ENCODE measurements around the gene DTYMK.

Gene DTYMK, protein sequence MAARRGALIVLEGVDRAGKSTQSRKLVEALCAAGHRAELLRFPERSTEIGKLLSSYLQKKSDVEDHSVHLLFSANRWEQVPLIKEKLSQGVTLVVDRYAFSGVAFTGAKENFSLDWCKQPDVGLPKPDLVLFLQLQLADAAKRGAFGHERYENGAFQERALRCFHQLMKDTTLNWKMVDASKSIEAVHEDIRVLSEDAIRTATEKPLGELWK

DNA sequence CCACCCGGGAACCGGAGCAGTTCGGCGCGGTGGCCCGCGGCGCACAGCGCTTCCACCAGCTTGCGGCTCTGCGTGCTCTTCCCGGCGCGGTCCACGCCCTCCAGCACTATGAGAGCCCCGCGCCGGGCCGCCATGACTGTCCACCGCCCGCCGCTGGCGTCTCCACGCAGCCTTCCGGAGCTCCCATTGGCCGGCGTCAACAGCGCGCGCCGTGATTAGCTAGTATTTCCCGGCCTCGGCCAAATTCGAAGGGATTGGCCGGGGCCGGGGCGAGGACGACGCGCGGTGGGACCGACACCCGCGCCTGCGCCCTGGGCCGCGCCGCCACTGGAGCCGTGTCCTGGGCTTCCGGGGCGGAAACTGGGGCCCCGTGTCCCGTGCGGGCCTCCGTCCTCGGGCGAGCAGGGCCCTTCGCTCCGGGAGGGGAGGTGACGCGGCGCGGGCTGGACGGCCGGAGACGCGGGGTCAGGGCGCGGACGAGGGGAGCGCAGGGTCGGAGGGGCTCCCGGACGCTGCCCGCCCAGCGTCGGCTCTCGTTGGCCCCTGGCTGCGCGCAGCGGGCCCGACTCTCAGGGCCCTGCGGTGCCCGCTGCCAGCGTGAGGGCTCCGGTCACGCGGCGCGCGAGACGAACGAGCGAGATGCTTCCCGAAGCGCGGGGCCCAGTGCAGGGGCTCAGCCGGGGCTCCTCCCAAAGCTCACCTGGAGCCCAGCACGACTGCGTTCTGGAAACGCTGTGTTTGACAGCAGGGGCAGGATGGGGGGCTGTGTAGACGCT, at the start of gene DTYMK:
Gene DTYMK, minus strand, starts transcription at position 166 of the 776 bp plus-strand sequence. Its CDS starts 32 bp downstream, at position 134.
- peak; percentile 96 for DNase-seq (ENCODE audit: low spot score)

DNA sequence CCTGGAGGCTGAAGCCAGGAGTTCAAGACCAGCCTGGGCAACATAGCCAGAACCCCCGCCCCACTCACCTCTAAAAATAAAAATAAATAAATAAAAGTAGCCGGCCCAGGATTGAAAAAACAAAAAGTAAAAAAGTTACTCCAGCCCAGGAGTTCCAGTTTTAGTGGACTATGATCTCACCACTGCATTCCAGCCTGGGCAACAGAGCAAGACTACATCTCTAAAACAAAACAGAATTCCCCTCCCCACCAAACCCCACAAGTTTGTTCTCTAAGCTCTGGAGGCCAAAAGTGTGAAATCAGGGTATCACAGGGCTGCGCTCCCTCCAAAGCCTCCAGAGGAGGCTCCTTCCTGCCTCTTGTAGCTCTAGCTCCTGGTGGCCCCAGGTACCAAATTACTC, 49.5 kb upstream of the DTYMK start:
- DNase-seq (ENCODE audit: low spot score) = no peak

DNA sequence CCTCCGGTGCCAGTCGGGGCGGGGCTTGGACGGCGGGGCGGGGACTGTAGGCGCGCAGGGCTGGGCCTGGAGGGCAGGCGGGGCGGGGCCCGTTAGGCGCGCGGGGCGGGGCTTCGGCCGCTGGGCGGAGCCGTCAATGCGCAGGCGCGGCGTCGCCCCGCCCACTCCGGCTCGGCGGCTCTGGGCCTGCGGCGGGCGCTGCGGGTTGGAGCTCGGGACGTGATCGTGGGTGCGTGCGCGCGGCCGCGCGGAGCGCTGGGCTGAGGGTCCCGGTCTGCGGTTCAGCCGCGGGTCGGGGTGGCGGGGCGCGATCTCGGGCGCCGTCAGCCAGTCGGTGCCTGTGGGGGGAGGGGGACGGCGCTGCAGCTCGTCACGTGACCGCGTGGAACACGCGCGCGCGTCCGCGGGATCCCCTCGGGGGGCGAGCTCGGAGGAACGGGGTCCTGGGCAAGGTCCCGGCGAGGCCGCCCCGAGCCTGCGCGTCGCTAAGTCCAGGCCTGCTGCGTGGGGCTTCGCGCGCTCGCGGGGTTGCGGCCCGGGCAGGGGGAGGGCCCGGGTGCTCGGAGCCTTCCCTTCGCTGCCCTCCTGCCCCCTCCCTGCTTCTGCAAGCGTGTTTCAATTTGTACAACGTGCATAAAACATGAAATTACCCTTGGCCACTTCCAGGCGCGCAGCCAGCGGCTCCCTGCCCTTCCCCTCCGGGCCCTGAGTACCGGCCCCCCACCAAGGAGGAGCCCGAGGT, 48.0 kb upstream of the DTYMK start, which contains the start of gene D2HGDH:
Gene D2HGDH, plus strand, starts transcription at position 164 of the 742 bp plus-strand sequence. CDS start 595 bp downstream, outside the sequence.
- peak; percentile 90 for DNase-seq (ENCODE audit: low spot score)

DNA sequence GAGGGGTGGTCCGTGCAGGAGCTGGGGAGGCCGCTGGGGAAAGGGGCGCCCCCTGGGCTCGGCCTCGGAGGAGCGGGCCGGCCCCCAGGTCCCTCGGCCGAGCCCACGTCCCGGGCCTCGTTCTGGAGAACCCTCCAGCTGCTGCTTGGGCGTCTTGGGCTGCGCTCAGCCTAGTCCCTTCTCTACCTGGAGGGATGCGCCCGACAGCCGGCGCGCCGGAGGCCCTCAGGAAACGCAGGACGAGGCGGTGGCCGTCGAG, 47.5 kb upstream of the DTYMK start:
- no peak for DNase-seq (ENCODE audit: low spot score)

DNA sequence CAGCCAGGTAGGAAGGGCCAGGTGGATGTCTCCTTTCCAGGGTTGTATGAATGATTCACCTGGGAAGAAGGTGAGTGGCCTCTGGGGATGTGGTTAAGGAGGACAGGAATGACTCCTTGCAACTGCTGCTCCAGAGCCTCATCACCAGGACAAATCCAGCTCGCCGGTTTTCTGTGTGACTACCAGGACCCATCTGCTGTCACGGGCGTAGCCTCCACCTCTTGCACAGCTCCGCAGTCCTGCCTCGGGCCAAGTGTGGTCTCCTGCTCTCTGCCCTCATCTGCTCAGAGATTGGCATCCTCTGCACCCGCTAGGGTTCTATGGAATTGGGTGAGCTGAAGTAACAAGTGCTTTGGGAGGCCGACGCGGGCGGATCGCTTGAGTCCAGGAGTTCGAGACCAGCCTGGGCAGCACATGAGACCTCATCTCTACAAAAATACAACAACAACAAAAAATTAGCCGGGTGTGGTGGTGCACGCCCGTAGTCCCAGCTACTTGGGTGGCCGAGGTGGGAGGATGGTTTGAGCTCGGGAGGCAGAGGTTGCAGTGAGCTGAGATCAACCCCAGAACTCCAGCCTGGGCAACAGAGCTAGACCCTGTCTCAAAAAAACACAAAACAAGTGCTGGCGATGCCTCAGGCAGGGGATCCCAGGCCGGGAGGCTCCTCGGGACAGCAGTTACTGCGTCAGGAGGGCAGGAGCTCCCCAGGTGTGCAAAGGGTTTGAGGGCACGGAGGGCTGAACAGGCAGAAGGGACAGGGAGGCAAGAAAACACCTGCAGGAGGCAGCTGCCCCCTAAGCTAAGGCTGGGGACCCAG, 47.0 kb upstream of the DTYMK start:
- no peak for DNase-seq (ENCODE audit: low spot score)

DNA sequence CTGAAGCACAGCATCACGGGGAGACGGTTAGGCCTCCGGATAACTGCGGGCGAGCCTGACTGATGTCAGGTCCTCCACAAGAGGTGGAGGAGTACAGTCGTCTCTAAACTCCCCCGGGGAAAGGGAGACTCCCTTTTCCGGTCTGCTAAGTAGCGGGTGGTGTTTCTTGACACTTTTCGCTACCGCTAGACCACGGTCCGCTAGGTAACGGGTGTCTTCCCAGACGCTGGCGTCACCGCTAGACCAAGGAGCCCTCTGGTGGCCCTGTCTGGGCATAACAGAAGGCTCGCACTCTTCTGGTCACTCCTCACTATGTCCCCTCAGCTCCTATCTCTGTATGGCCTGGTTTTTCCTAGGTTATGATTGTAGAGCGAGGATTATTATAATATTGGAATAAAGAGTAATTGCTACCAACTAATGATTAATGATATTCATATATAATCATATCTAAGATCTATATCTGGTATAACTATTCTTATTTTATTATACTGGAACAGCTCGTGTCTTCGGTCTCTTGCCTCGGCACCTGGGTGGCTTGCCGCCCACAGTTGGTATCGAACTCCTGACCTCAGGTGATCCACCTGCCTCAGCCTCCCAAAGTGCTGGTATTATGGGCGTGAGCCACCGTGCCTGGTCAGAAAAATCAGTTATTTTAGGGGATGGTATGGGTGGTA, 46.0 kb upstream of the DTYMK start:
- peak; percentile 56 for DNase-seq (ENCODE audit: low spot score)

DNA sequence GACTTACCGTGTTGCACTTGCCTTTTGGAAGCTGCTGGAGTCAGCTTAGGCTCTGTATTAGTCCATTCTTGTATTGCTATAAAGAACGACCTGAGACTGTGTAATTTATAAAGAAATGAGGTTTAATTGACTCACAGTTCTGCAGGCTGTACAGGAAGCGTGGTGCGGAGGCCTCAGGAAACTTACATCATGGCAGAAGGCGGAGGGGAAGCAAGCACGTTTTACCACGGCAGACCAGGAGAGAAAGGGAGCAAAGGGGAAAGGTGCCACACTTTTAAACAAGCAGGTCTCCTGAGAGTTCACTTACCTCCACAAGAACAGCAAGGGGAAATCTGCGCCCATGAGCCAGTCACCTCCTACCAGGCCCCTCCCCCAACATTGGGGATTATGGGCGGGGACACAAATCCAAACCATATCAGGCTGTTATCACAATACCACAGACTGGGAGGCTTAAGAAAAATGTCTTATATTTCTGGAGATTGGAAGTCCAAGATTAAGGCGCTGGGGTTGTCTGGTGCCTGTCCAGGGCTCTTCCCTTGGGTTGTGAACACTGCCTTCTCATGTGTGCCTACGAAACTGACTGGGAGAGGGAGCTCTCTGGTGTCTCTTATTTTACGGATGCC, 44.2 kb upstream of the DTYMK start:
- no peak for DNase-seq (ENCODE audit: low spot score)

DNA sequence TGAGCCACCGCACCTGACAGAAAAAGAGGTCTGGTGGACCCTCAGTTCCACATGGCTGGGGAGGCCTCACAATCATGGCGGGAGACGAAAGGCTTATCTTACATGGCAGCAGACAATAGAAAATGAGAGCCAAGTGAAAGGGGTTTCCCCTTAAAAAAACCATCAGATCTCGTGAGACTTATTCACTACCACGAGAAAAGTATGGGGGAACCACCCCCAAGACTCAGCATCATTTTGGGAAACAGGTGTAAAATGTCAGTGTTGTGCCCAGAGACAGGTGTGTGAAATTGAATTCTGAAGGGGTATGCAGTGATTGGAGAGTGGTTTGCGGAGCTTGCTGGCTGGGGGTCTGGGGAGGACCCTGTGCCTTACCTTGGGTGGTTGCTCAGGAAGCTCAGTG, 43.3 kb upstream of the DTYMK start:
- DNase-seq (ENCODE audit: low spot score) = no peak

DNA sequence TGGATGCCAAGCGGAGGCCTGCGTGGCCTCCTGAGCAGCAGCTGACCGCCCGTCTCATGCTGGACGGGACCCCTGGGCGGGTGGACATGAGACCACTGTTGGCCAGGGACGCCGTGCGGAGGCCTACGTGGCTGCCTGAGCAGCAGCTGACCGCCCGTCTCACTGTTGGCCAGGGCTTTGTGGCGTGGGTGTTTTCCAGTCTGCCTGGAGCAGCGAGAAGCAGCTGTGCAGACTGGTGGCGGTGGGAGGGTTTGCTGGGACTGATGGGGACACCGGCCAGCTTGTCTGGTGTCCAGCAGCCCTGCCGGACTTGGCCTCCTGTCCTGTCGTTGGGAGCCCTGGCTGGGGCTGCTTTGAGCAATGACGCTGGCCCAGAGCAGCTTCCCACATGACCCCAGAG, 42.0 kb upstream of the DTYMK start:
- DNase-seq (ENCODE audit: low spot score) = no peak

DNA sequence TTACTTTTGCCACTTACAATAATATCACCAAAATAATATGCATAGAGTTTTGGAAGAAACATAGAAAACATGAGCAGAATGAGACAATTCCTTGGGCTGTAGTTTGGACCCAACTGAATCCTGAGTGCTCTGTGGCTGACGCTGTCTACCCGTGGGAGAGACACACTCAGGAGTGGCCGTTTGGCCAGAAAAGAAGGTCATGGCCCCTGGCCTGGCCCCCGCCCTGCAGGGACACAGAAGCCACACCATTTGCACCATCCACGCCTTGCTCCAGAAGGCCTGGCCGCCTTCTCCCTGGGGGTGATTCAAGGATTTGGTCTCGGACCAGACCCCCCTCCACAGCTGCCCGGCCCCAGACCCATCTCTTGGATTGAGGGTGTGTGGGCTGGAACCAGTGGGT, 41.4 kb upstream of the DTYMK start:
- no peak for DNase-seq (ENCODE audit: low spot score)

DNA sequence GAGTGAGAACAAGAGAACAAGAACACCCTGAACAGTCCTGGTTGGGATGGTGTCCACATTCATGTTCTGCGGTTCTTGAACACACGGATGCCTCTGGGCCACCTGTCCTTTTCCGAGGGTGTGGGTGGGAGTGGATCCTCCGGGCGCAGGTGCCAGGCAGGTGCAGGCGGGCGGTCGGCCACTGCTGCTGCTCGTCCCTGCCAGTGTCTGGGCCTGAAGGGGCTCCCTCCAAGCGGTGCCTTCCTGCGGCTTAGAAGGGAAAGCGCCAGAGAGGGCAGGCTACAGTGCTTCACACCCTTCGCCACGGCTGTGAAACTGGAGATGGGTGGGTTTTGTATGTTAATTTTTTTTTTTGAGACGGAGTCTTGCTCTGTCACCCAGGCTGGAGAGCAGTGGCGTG, 39.8 kb upstream of the DTYMK start:
- no peak for DNase-seq (ENCODE audit: low spot score)

DNA sequence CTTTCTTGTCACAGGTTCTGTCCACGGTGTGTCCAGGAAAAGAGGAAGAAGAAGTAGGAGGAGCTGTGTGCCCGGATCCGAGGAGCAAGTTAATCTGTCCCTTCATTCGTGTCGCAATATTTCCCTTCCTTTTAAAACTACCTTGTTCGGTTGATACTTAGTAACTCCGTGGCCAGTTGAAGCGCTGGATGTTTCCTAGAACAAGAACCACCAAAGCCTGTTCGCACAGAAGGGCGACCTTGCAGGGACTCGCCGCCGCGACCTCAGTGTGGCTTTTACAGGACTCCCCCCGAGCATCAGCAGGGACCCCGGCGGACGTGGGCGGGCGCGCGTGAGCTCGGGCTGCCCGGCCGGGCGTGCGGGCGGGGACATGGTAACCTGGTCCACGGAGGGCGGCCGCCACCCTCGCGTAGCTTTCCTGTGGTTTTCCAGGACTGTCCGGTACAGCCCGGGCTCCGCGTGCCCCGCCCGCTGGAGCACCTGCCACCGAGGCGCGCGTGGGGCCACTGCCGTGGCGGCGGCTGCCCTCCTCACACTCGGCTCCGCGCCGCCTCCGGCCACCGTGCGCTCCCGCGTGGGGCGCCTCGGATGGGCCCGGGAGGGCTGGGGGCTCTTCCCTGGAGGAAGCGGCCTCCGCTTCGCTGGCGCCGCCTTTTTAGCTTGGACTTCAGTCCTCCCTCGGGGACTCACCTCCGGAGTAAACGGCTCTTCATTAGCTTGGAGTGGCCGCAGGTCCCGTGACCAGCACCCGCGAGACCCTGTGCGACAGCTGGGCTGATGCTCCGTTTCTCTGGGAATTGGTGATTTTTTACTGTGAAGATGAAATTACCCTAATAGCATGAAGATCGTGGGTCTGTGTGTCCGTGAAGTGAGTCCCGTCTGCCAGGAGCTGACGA, 38.6 kb upstream of the DTYMK start:
- DNase-seq (ENCODE audit: low spot score) = no peak

DNA sequence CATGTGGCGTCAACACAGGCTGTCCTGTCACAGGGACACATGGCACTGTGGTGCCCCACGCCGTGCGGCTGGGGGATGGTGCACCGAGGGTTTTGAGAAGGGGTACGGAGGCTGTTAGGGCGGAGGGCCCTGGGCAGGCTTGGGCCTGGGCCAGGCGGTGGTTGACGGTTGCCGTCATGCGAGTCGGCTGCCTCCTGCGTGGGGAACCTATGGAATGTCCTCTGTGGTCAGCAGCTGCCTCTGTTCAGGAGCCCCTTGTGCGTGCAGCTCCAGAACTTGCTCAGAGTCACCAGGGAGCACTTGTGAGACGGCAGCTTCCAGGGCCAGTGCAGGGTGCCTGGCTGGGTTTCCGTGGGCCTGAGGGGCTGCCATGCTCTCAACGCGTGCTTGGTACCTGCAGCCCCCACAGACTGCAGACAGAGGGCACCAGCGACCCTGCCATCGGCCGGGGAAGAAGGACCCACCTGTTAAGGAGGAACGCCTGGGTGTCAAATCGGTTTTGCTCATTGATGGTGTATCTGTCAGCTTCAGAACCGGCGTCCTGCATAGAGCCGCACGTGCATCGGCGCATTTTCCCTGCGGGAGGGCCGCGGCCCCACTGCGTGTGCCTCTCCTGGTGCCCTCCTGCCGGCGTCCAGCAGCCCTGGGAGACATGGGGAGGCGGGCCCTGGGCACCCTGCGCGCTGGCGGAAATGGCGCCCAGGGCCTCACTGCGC, 37.8 kb upstream of the DTYMK start:
- peak; percentile 38 for DNase-seq (ENCODE audit: low spot score)

DNA sequence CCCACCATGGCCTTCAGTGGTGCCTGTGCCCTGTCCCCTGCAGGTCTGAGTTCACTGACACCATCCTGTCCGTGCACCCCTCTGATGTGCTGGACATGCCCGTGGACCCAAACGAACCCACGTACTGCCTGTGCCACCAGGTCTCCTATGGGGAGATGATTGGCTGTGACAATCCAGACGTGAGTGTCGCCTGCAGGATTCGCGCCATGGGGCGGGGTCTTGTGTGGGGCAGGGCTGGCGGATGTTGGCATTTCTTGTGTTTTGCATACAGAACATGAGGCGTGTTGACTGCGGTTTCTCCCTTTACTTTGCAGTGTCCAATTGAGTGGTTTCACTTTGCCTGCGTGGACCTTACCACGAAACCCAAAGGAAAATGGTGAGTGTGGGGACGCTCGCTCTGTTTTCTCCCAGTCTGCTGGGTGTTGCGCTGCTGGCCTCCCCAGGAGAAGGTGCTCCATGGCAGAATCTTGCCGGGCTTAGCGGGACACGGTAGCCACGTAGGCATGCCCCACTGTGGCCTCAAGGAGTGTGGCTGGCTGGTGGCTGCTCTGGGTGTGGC, 36.4 kb upstream of the DTYMK start:
- DNase-seq (ENCODE audit: low spot score) = no peak

DNA sequence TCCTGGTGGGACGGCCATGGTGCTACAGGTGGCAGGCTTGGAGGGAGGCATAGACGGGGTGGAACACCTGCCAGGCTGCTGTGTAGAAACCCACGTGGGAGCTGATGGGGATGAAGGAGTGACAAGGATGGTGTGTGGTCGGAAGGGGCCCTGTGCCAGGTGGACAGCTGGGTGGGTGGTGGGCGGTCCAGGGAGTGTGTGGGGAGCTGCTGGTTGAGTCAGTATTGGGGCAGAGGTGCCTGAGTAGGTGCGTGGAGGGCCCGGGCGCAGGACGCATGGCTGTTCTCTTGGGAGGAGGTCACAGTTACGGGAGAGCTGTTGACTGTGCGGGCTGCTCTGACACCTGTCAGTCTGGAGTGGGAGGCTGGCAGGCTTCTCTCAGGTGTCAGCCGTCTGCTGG, 35.2 kb upstream of the DTYMK start:
- no peak for DNase-seq (ENCODE audit: low spot score)

DNA sequence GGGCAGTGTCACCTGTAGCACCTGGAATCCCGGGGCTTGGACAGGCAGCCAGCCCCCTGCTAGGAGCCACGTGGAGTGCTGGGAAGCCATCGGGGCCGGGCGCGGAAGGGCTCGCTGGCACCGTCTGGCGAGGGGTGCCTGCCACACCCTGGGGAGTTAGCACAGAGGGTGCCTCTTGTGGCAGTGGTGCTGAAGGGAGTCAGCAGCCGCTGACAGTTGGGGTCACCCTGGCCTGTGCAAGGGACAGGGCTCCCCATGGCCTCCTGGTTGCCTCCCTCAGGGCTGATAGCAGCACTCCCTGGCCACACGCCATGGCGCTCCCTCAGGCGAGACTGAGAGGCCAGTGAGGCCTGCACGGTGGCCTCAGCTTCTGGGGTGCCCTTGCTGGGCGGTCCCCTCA, 33.9 kb upstream of the DTYMK start:
- no peak for DNase-seq (ENCODE audit: low spot score)

DNA sequence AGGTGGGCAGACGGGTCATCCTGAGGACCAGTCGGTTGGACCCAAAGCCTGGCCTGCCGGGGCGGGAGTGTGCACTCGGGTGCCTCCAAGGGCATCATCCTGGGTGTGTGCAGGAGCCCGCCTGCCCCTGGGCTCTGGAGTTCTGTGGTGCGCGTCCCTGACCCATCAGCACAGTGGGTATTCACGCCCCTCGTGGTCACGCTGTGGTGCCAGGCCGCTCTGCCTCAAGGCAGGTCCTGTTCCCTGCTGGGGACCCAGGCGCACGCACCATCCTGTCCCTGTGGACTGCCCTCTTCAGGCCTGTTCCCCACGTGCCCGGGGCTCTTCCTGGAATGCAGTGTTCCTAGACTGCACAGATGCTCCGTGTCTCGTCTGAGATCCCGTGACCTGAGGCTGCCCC, 33.5 kb upstream of the DTYMK start:
- no peak for DNase-seq (ENCODE audit: low spot score)

DNA sequence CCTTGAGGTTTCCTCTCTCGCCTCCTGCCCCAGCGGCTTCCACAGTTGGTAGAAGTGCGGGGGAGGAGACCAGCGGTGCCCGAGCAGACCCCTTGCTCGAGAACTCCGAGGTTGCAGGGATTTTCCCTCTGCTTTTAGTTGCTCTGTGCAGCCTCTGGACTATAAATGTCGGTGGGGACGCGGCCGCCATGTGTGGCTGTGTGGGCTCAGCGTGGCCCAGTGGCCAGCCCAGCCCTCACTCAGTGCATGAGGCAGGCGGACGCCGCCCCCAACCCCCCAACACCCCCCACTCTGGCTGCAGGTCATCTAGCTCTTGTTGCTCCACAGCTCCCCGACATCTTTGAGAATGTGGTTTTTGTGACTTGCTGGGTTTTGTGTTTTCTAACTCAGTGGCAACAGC, 32.5 kb upstream of the DTYMK start:
- DNase-seq (ENCODE audit: low spot score) = no peak

DNA sequence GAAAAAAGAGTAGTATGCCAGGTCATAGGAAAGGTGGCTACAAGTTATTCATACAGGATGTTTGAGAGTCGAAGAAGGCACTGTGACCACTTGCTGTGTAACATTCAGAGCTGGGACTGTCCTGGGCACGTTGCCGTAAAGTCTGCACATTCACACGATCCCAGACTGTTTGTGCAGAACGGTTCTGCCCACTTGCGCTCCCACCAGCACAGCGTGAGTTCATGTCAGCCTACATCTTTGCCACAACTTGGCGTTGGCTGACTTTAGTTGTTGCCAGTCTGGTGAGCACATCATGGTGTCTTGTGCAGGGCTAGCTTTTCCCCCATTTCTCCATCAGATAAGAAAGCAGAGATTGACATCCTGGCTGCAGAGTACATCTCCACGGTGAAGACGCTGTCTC, 22.3 kb upstream of the DTYMK start:
- DNase-seq (ENCODE audit: low spot score) = no peak
